PFSK-1 (cell line): ENCODE data around the gene BEND7.

ENCODE experiments used
- FOXP2 ChIP-seq: optimal IDR thresholded peaks from 2 replicates; pipeline ENCODE3; 2011; ENCODE audit warnings: borderline replicate concordance, control low read depth, inconsistent platforms; ENCODE audit not compliant: insufficient read depth; ENCODE audit errors: extremely low read length, extremely low read depth
- POLR2AphosphoS5 ChIP-seq: IDR thresholded peaks from 2 replicates; pipeline ENCODE4 v1.6.1; 2012; ENCODE audit warnings: low read depth, mild to moderate bottlenecking, control low read depth, low read length, moderate library complexity
- SIN3A ChIP-seq: IDR thresholded peaks from 2 replicates; pipeline ENCODE4 v1.6.1; 2012; ENCODE audit warnings: mild to moderate bottlenecking, low read length, moderate library complexity, borderline replicate concordance; ENCODE audit not compliant: insufficient read depth
- TAF1 ChIP-seq: IDR thresholded peaks from 2 replicates; pipeline ENCODE4 v1.6.1; 2012; ENCODE audit warnings: low read length, control low read depth, borderline replicate concordance; ENCODE audit not compliant: insufficient read depth
- TF ChIP-seq, protein P1 (sequence below), 2 experiments: IDR thresholded peaks; 2 replicates each; pipeline versions ENCODE4 v1.6.1 to v1.8.0; 2011 to 2012; ENCODE audit warnings: low read depth in 2 of 2, low read length in 2 of 2, control low read depth in 1 of 2, inconsistent platforms in 1 of 2, mild to moderate bottlenecking in 1 of 2, moderate library complexity in 1 of 2; ENCODE audit not compliant: insufficient read depth in 1 of 2

DNA sequence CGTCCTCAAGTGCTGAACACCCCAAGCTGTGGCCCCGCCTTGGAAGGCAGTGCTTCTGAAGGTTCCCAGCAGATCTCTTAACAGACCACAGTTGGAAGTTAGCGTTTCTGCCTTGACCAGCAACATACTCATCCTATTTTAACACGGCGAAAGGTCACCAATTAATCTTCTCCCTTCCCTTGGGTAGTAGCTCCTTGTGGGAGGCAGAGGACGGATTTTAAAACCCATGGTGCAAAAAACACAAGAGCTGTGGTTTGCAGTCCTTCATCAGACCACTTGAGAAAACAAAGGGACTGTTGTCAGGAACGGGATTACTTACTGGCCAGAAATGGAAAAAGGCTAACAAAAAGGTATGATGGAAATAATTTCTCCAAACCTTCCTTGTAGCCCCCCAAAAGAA is 87.3 kb downstream of the BEND7 start:
- TF ChIP-seq POLR2AphosphoS5 (no peak), TAF1 (no peak), SIN3A (no peak), FOXP2 (no peak)
- TF ChIP-seq, protein P1, sequence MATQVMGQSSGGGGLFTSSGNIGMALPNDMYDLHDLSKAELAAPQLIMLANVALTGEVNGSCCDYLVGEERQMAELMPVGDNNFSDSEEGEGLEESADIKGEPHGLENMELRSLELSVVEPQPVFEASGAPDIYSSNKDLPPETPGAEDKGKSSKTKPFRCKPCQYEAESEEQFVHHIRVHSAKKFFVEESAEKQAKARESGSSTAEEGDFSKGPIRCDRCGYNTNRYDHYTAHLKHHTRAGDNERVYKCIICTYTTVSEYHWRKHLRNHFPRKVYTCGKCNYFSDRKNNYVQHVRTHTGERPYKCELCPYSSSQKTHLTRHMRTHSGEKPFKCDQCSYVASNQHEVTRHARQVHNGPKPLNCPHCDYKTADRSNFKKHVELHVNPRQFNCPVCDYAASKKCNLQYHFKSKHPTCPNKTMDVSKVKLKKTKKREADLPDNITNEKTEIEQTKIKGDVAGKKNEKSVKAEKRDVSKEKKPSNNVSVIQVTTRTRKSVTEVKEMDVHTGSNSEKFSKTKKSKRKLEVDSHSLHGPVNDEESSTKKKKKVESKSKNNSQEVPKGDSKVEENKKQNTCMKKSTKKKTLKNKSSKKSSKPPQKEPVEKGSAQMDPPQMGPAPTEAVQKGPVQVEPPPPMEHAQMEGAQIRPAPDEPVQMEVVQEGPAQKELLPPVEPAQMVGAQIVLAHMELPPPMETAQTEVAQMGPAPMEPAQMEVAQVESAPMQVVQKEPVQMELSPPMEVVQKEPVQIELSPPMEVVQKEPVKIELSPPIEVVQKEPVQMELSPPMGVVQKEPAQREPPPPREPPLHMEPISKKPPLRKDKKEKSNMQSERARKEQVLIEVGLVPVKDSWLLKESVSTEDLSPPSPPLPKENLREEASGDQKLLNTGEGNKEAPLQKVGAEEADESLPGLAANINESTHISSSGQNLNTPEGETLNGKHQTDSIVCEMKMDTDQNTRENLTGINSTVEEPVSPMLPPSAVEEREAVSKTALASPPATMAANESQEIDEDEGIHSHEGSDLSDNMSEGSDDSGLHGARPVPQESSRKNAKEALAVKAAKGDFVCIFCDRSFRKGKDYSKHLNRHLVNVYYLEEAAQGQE (IDR thresholded peaks at IDR 0.05; ENCODE audit: insufficient read depth in 1 of 2, low read depth in 2 of 2, low read length in 2 of 2) = no peak
